ENCODE measurements around the gene FAM184B. TPM values are rescaled to one million over a fixed set of nuclear protein-coding genes. Genes with fewer than 3 reads are reported as not detected.

FAM184B gene
- total RNA-seq, 1 experiment from 2014 or later = 0.07 TPM

- no peaks in the 10 kb centered on the region for H3K4me1 ChIP-seq (ENCODE audit: control insufficient read depth in 1 of 2, insufficient read depth in 2 of 2, low read length in 2 of 2)
- H3K9ac ChIP-seq (ENCODE audit: low read length) = no peak overlapping the region
- intact Hi-C loops (cut with micrococcal nuclease) = no loop called here
- no peak overlapping the region for H3K27ac ChIP-seq (ENCODE audit: low read depth, low read length)
- no peak for ATAC-seq
- H4K20me1 ChIP-seq (ENCODE audit: insufficient read depth) = no peaks in the 10 kb centered on the region
- H3K9me3 ChIP-seq (ENCODE audit: control insufficient read depth in 1 of 2, insufficient read depth in 1 of 2, low read depth in 1 of 2, low read length in 2 of 2) = no peaks in the 10 kb centered on the region
- CTCF ChIA-PET = no interaction called here
- H3K9me2 ChIP-seq (ENCODE audit: insufficient read depth) = no peaks in the 10 kb centered on the region
- no TSS peak for BruUV-seq (replicated peaks)
- RAD21 ChIA-PET (ENCODE audit: low non-redundant PET in 1 of 2, low total read pairs in 2 of 2, uncharacterized antibody in 2 of 2, unreplicated experiment in 2 of 2) = no interaction called here
- H3K4me3 ChIP-seq (replicated peaks in 1 of 2; ENCODE audit: low read depth in 1 of 2, low read length in 2 of 2) = no peak overlapping the region
- no peaks in the 10 kb centered on the region for H3K36me3 ChIP-seq (ENCODE audit: control insufficient read depth in 1 of 2, insufficient read depth in 2 of 2, low read length in 2 of 2)
- no peak overlapping the region for H2AFZ ChIP-seq (ENCODE audit: low read depth, low read length, poor library complexity, severe bottlenecking)
- no peak for DNase-seq (ENCODE audit: low read depth, low spot score)
- H3K27me3 ChIP-seq (ENCODE audit: insufficient read depth, low read length) = peaks cover 9% of the 10 kb centered on the region; the same call in 1 of the 2 replicates
- TF ChIP-seq SIN3A (IDR thresholded peaks at IDR 0.05; ENCODE audit: low read depth) (no peak), YY1 (IDR thresholded peaks at IDR 0.05; ENCODE audit: extremely low read depth, insufficient replicate concordance, low read depth, low read length) (no peak), ZNF274 (IDR thresholded peaks at IDR 0.05; ENCODE audit: low read depth, low read length) (no peak), JUND (IDR thresholded peaks at IDR 0.05) (no peak)
- TF ChIP-seq, protein P1, sequence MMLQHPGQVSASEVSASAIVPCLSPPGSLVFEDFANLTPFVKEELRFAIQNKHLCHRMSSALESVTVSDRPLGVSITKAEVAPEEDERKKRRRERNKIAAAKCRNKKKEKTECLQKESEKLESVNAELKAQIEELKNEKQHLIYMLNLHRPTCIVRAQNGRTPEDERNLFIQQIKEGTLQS (IDR thresholded peaks at IDR 0.05) = no peak
- no peaks in the 10 kb centered on the region for H3K79me2 ChIP-seq (ENCODE audit: insufficient read depth, low read length)
- POLR2A ChIA-PET = no interaction called here
- no peak overlapping the region for H3K4me2 ChIP-seq (ENCODE audit: low read length)
Observed at GRCh38 chr4:17707671-17708070, 73.8 kb downstream of the FAM184B start.

DNA sequence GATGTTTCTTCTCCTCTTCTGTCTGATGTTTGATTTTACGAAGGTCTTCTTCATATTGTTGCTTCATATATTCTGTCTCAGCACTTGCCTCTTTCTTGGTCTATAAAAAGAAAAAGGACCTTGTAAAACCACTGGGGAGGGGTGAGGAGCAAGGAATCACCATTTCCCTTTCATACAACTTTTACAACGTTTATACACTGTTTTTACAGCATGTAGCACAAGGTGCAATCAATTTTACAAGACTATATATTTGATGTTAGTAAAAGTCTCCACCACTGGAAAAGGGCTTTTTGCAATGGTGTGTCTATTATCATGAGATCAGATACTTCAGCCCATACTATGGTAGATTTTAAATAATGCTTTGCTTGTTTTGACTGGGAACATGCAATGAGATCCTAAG, 76.3 kb downstream of the FAM184B start:
- ChIA-PET POLR2A (no interaction called here), RAD21 (ENCODE audit: low non-redundant PET in 1 of 2, low total read pairs in 2 of 2, uncharacterized antibody in 2 of 2, unreplicated experiment in 2 of 2) (no interaction called here), CTCF (no interaction called here)
- no peak overlapping the region for H3K9ac ChIP-seq (ENCODE audit: low read length)
- H3K4me2 ChIP-seq (ENCODE audit: low read length) = no peak overlapping the region
- intact Hi-C loops (cut with micrococcal nuclease) = no loop called here
- no peaks in the 10 kb centered on the region for H3K4me1 ChIP-seq (ENCODE audit: control insufficient read depth in 1 of 2, insufficient read depth in 2 of 2, low read length in 2 of 2)
- no peak for TF ChIP-seq SRF (IDR thresholded peaks at IDR 0.05; ENCODE audit: low read depth)
- no peak for TF ChIP-seq EZH2phosphoT487 (IDR thresholded peaks at IDR 0.05; ENCODE audit: borderline replicate concordance)
- TF ChIP-seq, protein P1 (IDR thresholded peaks at IDR 0.05) = no peak
- no peak for TF ChIP-seq POLR2A (IDR thresholded peaks at IDR 0.05; ENCODE audit: borderline replicate concordance, extremely low read depth, insufficient read depth, insufficient read length)
- no peak for TF ChIP-seq RAD21 (IDR thresholded peaks at IDR 0.05; ENCODE audit: low read depth)
- no peak for TF ChIP-seq EGR1 (IDR thresholded peaks at IDR 0.05; ENCODE audit: low read depth)
- TF ChIP-seq YY1 (IDR thresholded peaks at IDR 0.05; ENCODE audit: extremely low read depth, insufficient replicate concordance, low read depth, low read length) = no peak
- TF ChIP-seq SIN3A (IDR thresholded peaks at IDR 0.05; ENCODE audit: low read depth) = no peak
- no peak for TF ChIP-seq ZNF274 (IDR thresholded peaks at IDR 0.05; ENCODE audit: low read depth, low read length)
- DNase-seq (ENCODE audit: low read depth, low spot score) (no peak), ATAC-seq (no peak)
- no peaks in the 10 kb centered on the region for H3K79me2 ChIP-seq (ENCODE audit: insufficient read depth, low read length)
- H3K36me3 ChIP-seq (ENCODE audit: control insufficient read depth in 1 of 2, insufficient read depth in 2 of 2, low read length in 2 of 2) = no peaks in the 10 kb centered on the region
- BruUV-seq (replicated peaks) = no TSS peak
- no peak overlapping the region for H3K4me3 ChIP-seq (replicated peaks in 1 of 2; ENCODE audit: low read depth in 1 of 2, low read length in 2 of 2)
- H3K27me3 ChIP-seq (ENCODE audit: insufficient read depth, low read length) = peaks cover 9% of the 10 kb centered on the region; the same call in 1 of the 2 replicates
- no peaks in the 10 kb centered on the region for H4K20me1 ChIP-seq (ENCODE audit: insufficient read depth)
- no peaks in the 10 kb centered on the region for H3K9me2 ChIP-seq (ENCODE audit: insufficient read depth)
- H3K9me3 ChIP-seq (ENCODE audit: control insufficient read depth in 1 of 2, insufficient read depth in 1 of 2, low read depth in 1 of 2, low read length in 2 of 2) = no peaks in the 10 kb centered on the region
- no peak overlapping the region for H2AFZ ChIP-seq (ENCODE audit: low read depth, low read length, poor library complexity, severe bottlenecking)
- H3K27ac ChIP-seq (ENCODE audit: low read depth, low read length) = no peak overlapping the region

Data from HCT116 (cell line).